GM23338 (cell line): ENCODE data around the gene TMCO4.

Source experiments
- ETS1 ChIP-seq: IDR thresholded peaks from 2 replicates; pipeline ENCODE4 v1.6.1; 2016; ENCODE audit warnings: antibody characterized with exemption
- EZH2 ChIP-seq: fragments of 200-600 bp; sonication (generic); IDR thresholded peaks from one replicate; pipeline ENCODE4 v1.8.0; 2017; ENCODE audit warnings: antibody characterized with exemption, mild to moderate bottlenecking, low read depth; ENCODE audit not compliant: unreplicated experiment
- EZH2phosphoT487 ChIP-seq: fragments of 200-600 bp; sonication (generic); IDR thresholded peaks from one replicate; pipeline ENCODE4 v1.8.1; 2018; ENCODE audit warnings: antibody characterized with exemption; ENCODE audit not compliant: unreplicated experiment
- JUNB ChIP-seq: IDR thresholded peaks from one replicate; pipeline ENCODE4 v1.6.1; 2016; ENCODE audit warnings: antibody characterized with exemption; ENCODE audit not compliant: unreplicated experiment
- NANOG ChIP-seq: IDR thresholded peaks from 2 replicates; pipeline ENCODE4 v1.6.1; 2016; ENCODE audit warnings: antibody characterized with exemption, borderline replicate concordance
- POLR2AphosphoS5 ChIP-seq: IDR thresholded peaks from 2 replicates; pipeline ENCODE4 v1.6.1; 2016; ENCODE audit warnings: antibody characterized with exemption, low read depth
- REST ChIP-seq: IDR thresholded peaks from one replicate; pipeline ENCODE4 v1.6.1; 2018; ENCODE audit warnings: antibody characterized with exemption; ENCODE audit not compliant: unreplicated experiment
- STAT1 ChIP-seq: IDR thresholded peaks from one replicate; pipeline ENCODE4 v1.6.1; 2016; ENCODE audit warnings: antibody characterized with exemption; ENCODE audit not compliant: unreplicated experiment
- ZNF331 ChIP-seq: fragments of 250-450 bp; sonication (Bioruptor Pico); IDR thresholded peaks from 2 replicates; pipeline ENCODE4 v1.5.0; 2020; ENCODE audit warnings: low read depth, mild to moderate bottlenecking, moderate library complexity
- TF ChIP-seq, protein P1 (sequence below), 2 experiments: fragments of 200-600 bp in 1 of 2; sonication (generic) in 1 of 2; conservative IDR thresholded peaks; 2 replicates each; pipeline versions ENCODE4 v1.5.1 to v1.6.1; 2016 to 2017; ENCODE audit warnings: antibody characterized with exemption in 2 of 2, low read depth in 2 of 2, mild to moderate bottlenecking in 2 of 2, moderate library complexity in 1 of 2

DNA sequence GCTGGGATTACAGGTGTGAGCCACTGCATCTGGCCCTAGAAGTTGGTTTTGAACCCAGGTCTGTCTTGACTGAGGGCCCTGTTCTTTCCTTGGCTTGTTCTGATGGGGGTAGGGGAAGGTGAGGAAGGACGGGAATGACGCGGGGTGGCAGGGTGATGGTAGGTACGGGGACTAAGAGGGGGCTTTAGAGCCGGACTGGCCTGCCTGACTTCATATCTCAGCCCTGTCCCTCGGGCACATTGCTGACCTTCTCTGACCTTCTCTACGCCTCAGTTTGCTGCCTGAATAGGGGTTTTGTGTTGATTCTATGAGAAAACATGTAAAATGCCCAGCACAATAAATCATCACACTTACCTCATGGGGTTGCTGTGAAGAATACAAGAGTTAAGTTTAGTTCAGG, 8.6 kb upstream of the TMCO4 start:
- TF ChIP-seq, protein P1, sequence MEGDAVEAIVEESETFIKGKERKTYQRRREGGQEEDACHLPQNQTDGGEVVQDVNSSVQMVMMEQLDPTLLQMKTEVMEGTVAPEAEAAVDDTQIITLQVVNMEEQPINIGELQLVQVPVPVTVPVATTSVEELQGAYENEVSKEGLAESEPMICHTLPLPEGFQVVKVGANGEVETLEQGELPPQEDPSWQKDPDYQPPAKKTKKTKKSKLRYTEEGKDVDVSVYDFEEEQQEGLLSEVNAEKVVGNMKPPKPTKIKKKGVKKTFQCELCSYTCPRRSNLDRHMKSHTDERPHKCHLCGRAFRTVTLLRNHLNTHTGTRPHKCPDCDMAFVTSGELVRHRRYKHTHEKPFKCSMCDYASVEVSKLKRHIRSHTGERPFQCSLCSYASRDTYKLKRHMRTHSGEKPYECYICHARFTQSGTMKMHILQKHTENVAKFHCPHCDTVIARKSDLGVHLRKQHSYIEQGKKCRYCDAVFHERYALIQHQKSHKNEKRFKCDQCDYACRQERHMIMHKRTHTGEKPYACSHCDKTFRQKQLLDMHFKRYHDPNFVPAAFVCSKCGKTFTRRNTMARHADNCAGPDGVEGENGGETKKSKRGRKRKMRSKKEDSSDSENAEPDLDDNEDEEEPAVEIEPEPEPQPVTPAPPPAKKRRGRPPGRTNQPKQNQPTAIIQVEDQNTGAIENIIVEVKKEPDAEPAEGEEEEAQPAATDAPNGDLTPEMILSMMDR (conservative IDR thresholded peaks at IDR 0.05; ENCODE audit: low read depth in 2 of 2), result no peak
- no peak for TF ChIP-seq EZH2
- no peak for TF ChIP-seq EZH2phosphoT487
- no peak for TF ChIP-seq REST
- no peak for TF ChIP-seq NANOG
- no peak for TF ChIP-seq ZNF331 (CRISPR knock-in tag)
- TF ChIP-seq POLR2AphosphoS5, result no peak
- TF ChIP-seq JUNB, result no peak
- TF ChIP-seq STAT1, result no peak
- TF ChIP-seq ETS1, result no peak
